WI38 (cell line): ENCODE results near the gene CCDC85A.

Experiments used
- H3K4me3 ChIP-seq: 2 replicates; pipeline ENCODE4 v1.5.1; 2011; ENCODE audit warnings: low read depth, mild to moderate bottlenecking, control low read depth, low read length
- TF ChIP-seq, protein P1 (sequence below): IDR thresholded peaks from 2 replicates; pipeline ENCODE4 v1.5.1; 2012; ENCODE audit warnings: low read depth, mild to moderate bottlenecking, control low read depth, low read length

Gene CCDC85A

DNA sequence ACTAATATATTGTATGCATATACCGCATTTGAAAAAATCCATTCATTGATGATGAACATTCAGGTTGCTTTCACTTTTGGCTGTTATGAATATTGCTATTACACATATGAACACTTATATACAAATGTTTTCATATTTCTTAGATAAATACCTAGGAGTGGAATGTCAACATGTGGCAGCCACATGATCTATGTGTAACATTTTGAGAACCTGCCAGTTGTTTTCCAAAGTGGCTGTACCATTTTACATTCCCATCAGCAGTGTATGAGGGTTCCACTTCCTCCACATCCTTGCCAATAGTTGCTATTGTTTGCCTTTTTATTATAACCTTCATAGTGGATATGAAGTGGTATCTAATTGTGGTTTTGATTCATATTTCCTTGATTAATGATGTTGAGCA is 40.5 kb downstream of the CCDC85A start:
- H3K4me3 ChIP-seq = no peak overlapping the region
- TF ChIP-seq, protein P1, sequence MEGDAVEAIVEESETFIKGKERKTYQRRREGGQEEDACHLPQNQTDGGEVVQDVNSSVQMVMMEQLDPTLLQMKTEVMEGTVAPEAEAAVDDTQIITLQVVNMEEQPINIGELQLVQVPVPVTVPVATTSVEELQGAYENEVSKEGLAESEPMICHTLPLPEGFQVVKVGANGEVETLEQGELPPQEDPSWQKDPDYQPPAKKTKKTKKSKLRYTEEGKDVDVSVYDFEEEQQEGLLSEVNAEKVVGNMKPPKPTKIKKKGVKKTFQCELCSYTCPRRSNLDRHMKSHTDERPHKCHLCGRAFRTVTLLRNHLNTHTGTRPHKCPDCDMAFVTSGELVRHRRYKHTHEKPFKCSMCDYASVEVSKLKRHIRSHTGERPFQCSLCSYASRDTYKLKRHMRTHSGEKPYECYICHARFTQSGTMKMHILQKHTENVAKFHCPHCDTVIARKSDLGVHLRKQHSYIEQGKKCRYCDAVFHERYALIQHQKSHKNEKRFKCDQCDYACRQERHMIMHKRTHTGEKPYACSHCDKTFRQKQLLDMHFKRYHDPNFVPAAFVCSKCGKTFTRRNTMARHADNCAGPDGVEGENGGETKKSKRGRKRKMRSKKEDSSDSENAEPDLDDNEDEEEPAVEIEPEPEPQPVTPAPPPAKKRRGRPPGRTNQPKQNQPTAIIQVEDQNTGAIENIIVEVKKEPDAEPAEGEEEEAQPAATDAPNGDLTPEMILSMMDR = no peak

DNA sequence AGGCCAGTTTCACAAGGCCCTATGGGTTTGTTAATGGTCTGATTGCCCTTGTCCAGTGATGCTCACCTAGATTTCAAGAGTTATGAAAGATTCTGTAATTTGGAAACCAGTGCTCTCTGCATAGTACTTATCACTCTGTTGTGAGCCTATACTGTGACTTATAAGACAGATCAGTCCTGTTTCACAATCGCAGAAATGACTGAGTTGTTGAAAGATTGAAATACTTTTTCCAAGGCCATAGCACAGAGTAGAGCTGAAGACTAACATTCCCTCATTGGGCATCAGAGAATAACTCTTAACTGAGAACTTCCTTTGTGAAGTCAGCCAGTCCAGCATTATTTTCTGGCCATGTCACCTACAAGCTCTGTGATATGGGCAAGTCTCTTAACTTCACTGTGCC is 44.0 kb downstream of the CCDC85A start:
- TF ChIP-seq, protein P1 = no peak
- H3K4me3 ChIP-seq = no peak overlapping the region

GRCh38 chr2:56229397-56230060 is 45.7 kb downstream of the CCDC85A start:
- TF ChIP-seq, protein P1 = no peak

DNA sequence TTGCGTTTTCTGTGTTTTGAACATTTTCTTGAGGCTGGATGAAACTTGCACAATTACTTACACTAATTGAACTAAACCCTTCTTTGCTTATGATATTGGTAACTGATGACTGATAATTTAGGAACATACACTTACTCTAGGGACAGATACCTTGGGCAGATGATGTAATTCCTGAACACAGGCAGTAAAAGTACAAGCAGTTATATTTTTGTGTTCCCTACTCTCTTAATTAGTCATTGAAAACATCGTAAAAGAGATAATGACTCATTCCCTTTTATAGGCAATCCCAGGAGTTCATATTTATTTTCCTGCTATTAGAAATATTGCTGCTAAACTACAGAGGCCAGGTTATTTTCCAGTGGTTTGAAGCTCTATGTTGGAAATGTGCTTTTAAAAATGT is 46.4 kb downstream of the CCDC85A start:
- TF ChIP-seq, protein P1 = no peak
- H3K4me3 ChIP-seq = no peak overlapping the region

More at GRCh38 chr2:56229397-56230060, 45.7 kb downstream of the CCDC85A start:
- no peak overlapping the region for H3K4me3 ChIP-seq

DNA sequence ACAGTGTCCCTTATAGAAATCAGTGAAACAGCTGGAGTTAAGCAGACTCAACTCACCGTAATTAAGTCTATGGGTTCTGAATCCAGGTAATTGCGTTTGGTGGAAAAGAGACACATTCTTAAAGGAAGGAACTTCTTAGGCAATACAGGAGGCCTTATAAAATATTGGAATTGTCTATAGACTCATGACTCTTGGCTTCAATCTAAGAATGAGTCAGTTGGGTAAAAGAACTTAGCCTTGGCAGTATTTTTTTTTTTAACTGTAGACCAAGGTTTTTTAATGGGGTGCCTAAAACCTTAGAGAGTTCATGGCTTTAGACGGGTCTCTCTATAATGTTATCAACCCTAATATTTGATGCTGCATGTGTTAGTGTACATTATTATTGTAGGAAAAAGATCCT is 47.6 kb downstream of the CCDC85A start:
- TF ChIP-seq, protein P1 = no peak
- H3K4me3 ChIP-seq = no peak overlapping the region

DNA sequence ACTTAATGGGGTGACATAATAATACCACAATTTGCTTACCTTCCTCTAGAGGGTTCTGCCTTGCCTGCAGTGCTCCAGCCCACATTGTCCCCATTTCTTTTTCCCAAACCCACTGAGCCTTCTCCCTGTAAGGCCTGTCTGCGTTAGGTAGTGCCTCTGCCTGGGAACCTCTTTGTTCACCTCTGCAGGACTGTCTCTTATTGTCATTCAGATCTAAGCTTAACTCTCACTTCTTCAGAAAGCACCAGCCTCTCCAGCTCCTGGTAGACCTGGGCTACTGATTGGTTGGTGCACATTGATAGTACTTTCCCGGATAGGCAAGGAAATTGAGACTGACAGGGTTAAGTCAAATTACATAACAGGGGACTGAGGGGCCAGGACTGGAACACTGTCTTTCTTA is 49.1 kb downstream of the CCDC85A start:
- TF ChIP-seq, protein P1 = no peak
- H3K4me3 ChIP-seq = no peak overlapping the region

- TF ChIP-seq, protein P1 = no peak
- H3K4me3 ChIP-seq = no peak overlapping the region
Measured at GRCh38 chr2:56234241-56234640, 50.5 kb downstream of the CCDC85A start.
